GM23338 (cell line): ENCODE data around the gene PLD6. TPM values are rescaled to one million over a fixed set of nuclear protein-coding genes. Genes with fewer than 3 reads are reported as not detected.

Source experiments
- ATAC-seq: fragments of 200-7000 bp; cut with Tn5 transposase; 3 replicates; pipeline ENCODE4 v1.9.1; 2020
- DNase-seq: peaks from one replicate; pipeline ENCODE4 v3.0.0-alpha.2; 2015; ENCODE audit warnings: low spot score
- H2AFZ ChIP-seq: fragments of 200-600 bp; sonication (generic); 2 replicates; pipeline ENCODE4 v1.8.0; 2016; ENCODE audit warnings: antibody characterized with exemption, mild to moderate bottlenecking, moderate library complexity
- H3F3A ChIP-seq: fragments of 200-600 bp; sonication (generic); replicated peaks from 2 replicates; pipeline ENCODE4 v1.8.0; 2017; ENCODE audit warnings: antibody characterized with exemption, mixed run types, low read depth
- H3K27ac ChIP-seq: fragments of 200-600 bp; sonication (generic); 2 replicates; pipeline ENCODE4 v1.6.1; 2016; ENCODE audit warnings: low read depth
- H3K27me3 ChIP-seq: fragments of 200-600 bp; sonication (generic); 2 replicates; pipeline ENCODE4 v1.8.0; 2016; ENCODE audit warnings: mild to moderate bottlenecking, mixed run types, moderate library complexity; ENCODE audit not compliant: insufficient read depth
- H3K36me3 ChIP-seq: fragments of 200-600 bp; sonication (generic); 2 replicates; pipeline ENCODE4 v1.8.0; 2016; ENCODE audit warnings: mild to moderate bottlenecking; ENCODE audit not compliant: insufficient read depth
- H3K4me1 ChIP-seq: fragments of 200-600 bp; sonication (generic); 2 replicates; pipeline ENCODE4 v1.8.0; 2016; ENCODE audit warnings: mild to moderate bottlenecking, moderate library complexity; ENCODE audit not compliant: insufficient read depth
- H3K4me2 ChIP-seq: fragments of 200-600 bp; sonication (generic); 2 replicates; pipeline ENCODE4 v1.7.1; 2017; ENCODE audit warnings: mixed run types
- H3K4me3 ChIP-seq: fragments of 200-600 bp; sonication (generic); 2 replicates; pipeline ENCODE4 v1.6.1; 2016; ENCODE audit warnings: mixed run types
- H3K79me2 ChIP-seq: fragments of 200-600 bp; sonication (generic); replicated peaks from 2 replicates; pipeline ENCODE4 v1.8.0; 2017; ENCODE audit warnings: mild to moderate bottlenecking; ENCODE audit not compliant: insufficient read depth
- H3K9me2 ChIP-seq: fragments of 200-600 bp; sonication (generic); 2 replicates; pipeline ENCODE4 v1.8.0; 2017; ENCODE audit not compliant: insufficient read depth
- H4K20me1 ChIP-seq: fragments of 200-600 bp; sonication (generic); replicated peaks from 2 replicates; pipeline ENCODE4 v1.8.0; 2017; ENCODE audit warnings: mild to moderate bottlenecking; ENCODE audit not compliant: insufficient read depth
- H3K27ac Mint-ChIP-seq: 2 replicates; pipeline ENCODE4 v1.8.0; 2020; ENCODE audit warnings: inconsistent platforms, mild to moderate bottlenecking, moderate library complexity, mixed read lengths
- H3K27me3 Mint-ChIP-seq: 3 replicates; pipeline ENCODE4 v1.8.0; 2022; ENCODE audit warnings: low read depth, mild to moderate bottlenecking, moderate library complexity, mixed read lengths, inconsistent platforms; ENCODE audit not compliant: insufficient read depth, poor library complexity
- H3K36me3 Mint-ChIP-seq: 3 replicates; pipeline ENCODE4 v1.8.0; 2021; ENCODE audit warnings: low read depth, mild to moderate bottlenecking, inconsistent platforms, moderate library complexity, mixed read lengths
- H3K4me1 Mint-ChIP-seq: 3 replicates; pipeline ENCODE4 v1.8.0; 2020; ENCODE audit warnings: mild to moderate bottlenecking, inconsistent platforms, mixed read lengths
- H3K4me3 Mint-ChIP-seq: 3 replicates; pipeline ENCODE4 v1.8.0; 2021; ENCODE audit warnings: moderate library complexity, mild to moderate bottlenecking, inconsistent platforms, mixed read lengths
- H3K9me3 Mint-ChIP-seq: 3 replicates; pipeline ENCODE4 v1.8.0; 2020; ENCODE audit warnings: moderate library complexity, mild to moderate bottlenecking, inconsistent platforms, mixed read lengths
- EZH2 ChIP-seq: fragments of 200-600 bp; sonication (generic); IDR thresholded peaks from one replicate; pipeline ENCODE4 v1.8.0; 2017; ENCODE audit warnings: antibody characterized with exemption, mild to moderate bottlenecking, low read depth; ENCODE audit not compliant: unreplicated experiment
- EZH2phosphoT487 ChIP-seq: fragments of 200-600 bp; sonication (generic); IDR thresholded peaks from one replicate; pipeline ENCODE4 v1.8.1; 2018; ENCODE audit warnings: antibody characterized with exemption; ENCODE audit not compliant: unreplicated experiment
- JUNB ChIP-seq: IDR thresholded peaks from one replicate; pipeline ENCODE4 v1.6.1; 2016; ENCODE audit warnings: antibody characterized with exemption; ENCODE audit not compliant: unreplicated experiment
- NANOG ChIP-seq: IDR thresholded peaks from 2 replicates; pipeline ENCODE4 v1.6.1; 2016; ENCODE audit warnings: antibody characterized with exemption, borderline replicate concordance
- POLR2AphosphoS5 ChIP-seq: IDR thresholded peaks from 2 replicates; pipeline ENCODE4 v1.6.1; 2016; ENCODE audit warnings: antibody characterized with exemption, low read depth
- STAT1 ChIP-seq: IDR thresholded peaks from one replicate; pipeline ENCODE4 v1.6.1; 2016; ENCODE audit warnings: antibody characterized with exemption; ENCODE audit not compliant: unreplicated experiment
- ZNF114 ChIP-seq: fragments of 250-450 bp; sonication (Bioruptor Pico); IDR thresholded peaks from 2 replicates; pipeline ENCODE4 v1.5.0; 2020; ENCODE audit warnings: mild to moderate bottlenecking, moderate library complexity
- ZNF331 ChIP-seq: fragments of 250-450 bp; sonication (Bioruptor Pico); IDR thresholded peaks from 2 replicates; pipeline ENCODE4 v1.5.0; 2020; ENCODE audit warnings: low read depth, mild to moderate bottlenecking, moderate library complexity
- polyA plus RNA-seq: library from polyadenylated mRNA; unstranded; fragments of >200 nt; fragmentation: Nextera tagmentation; extraction: Ambion mirVana; gene quantifications from 2 replicates; pipeline ENCODE4 v1.2.1, GENCODE V29; 2016
- total RNA-seq: library from RNA; depleted of rRNA; stranded (reverse); fragments of >200 nt; shearing (Covaris generic); gene quantifications from 2 replicates; pipeline ENCODE4 v1.2.3, GENCODE V29; 2014
- TF ChIP-seq, protein P1 (sequence below): fragments of 250-450 bp; sonication (Bioruptor Pico); IDR thresholded peaks from 2 replicates; pipeline ENCODE4 v1.5.0; 2020; ENCODE audit warnings: mild to moderate bottlenecking, moderate library complexity
- TF ChIP-seq, protein P2 (sequence below): IDR thresholded peaks from one replicate; pipeline ENCODE4 v1.6.1; 2018; ENCODE audit warnings: antibody characterized with exemption; ENCODE audit not compliant: unreplicated experiment
- TF ChIP-seq, protein P3 (sequence below), 2 experiments: fragments of 200-600 bp in 1 of 2; sonication (generic) in 1 of 2; conservative IDR thresholded peaks; 2 replicates each; pipeline versions ENCODE4 v1.5.1 to v1.6.1; 2016 to 2017; ENCODE audit warnings: antibody characterized with exemption in 2 of 2, low read depth in 2 of 2, mild to moderate bottlenecking in 2 of 2, moderate library complexity in 1 of 2

The PLD6 gene
- total and polyA plus RNA-seq, 2 experiments from 2014 or later, result not detected

DNA sequence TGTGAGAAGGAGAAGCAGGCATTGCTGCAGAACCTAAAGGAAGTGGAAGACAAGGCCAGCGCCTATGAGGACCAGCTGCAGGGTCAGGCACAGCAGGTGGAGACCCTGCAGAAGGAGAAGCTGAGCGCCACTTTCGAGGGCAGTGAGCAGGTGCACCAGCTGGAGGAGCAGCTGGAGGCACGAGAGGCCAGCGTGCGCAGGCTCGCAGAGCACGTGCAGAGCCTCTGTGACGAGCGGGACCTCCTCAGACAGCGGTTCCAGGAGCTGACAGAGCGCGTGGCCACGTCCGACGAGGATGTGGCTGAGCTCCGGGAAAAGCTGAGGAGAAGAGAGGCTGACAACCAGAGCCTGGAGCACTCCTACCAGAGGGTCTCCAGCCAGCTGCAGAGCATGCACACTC lies 41.5 kb downstream of the PLD6 start:
- H3K9me2 ChIP-seq, result no peaks in the 10 kb centered on the region
- no peak overlapping the region for H3K4me3 ChIP-seq
- Mint-ChIP-seq H3K4me1 (no peaks in the 10 kb centered on the region), H3K27ac (peak overlapping the region; percentile 39; the same call in 1 of the 2 replicates), H3K36me3 (peaks cover 33% of the 10 kb centered on the region), H3K9me3 (no peaks in the 10 kb centered on the region), H3K27me3 (peaks cover 16% of the 10 kb centered on the region), H3K4me3 (no peak overlapping the region)
- no peaks in the 10 kb centered on the region for H3K79me2 ChIP-seq
- H3K36me3 ChIP-seq, result peaks cover 4% of the 10 kb centered on the region; the same call in 1 of the 2 replicates
- H3K4me1 ChIP-seq, result no peaks in the 10 kb centered on the region
- no peak for DNase-seq
- no peak for ATAC-seq
- H3K27me3 ChIP-seq, result no peaks in the 10 kb centered on the region
- TF ChIP-seq NANOG (no peak), POLR2AphosphoS5 (no peak), JUNB (no peak), ZNF114 (no peak), ZNF331 (no peak), EZH2phosphoT487 (no peak), STAT1 (no peak), EZH2 (no peak)
- TF ChIP-seq, protein P1, sequence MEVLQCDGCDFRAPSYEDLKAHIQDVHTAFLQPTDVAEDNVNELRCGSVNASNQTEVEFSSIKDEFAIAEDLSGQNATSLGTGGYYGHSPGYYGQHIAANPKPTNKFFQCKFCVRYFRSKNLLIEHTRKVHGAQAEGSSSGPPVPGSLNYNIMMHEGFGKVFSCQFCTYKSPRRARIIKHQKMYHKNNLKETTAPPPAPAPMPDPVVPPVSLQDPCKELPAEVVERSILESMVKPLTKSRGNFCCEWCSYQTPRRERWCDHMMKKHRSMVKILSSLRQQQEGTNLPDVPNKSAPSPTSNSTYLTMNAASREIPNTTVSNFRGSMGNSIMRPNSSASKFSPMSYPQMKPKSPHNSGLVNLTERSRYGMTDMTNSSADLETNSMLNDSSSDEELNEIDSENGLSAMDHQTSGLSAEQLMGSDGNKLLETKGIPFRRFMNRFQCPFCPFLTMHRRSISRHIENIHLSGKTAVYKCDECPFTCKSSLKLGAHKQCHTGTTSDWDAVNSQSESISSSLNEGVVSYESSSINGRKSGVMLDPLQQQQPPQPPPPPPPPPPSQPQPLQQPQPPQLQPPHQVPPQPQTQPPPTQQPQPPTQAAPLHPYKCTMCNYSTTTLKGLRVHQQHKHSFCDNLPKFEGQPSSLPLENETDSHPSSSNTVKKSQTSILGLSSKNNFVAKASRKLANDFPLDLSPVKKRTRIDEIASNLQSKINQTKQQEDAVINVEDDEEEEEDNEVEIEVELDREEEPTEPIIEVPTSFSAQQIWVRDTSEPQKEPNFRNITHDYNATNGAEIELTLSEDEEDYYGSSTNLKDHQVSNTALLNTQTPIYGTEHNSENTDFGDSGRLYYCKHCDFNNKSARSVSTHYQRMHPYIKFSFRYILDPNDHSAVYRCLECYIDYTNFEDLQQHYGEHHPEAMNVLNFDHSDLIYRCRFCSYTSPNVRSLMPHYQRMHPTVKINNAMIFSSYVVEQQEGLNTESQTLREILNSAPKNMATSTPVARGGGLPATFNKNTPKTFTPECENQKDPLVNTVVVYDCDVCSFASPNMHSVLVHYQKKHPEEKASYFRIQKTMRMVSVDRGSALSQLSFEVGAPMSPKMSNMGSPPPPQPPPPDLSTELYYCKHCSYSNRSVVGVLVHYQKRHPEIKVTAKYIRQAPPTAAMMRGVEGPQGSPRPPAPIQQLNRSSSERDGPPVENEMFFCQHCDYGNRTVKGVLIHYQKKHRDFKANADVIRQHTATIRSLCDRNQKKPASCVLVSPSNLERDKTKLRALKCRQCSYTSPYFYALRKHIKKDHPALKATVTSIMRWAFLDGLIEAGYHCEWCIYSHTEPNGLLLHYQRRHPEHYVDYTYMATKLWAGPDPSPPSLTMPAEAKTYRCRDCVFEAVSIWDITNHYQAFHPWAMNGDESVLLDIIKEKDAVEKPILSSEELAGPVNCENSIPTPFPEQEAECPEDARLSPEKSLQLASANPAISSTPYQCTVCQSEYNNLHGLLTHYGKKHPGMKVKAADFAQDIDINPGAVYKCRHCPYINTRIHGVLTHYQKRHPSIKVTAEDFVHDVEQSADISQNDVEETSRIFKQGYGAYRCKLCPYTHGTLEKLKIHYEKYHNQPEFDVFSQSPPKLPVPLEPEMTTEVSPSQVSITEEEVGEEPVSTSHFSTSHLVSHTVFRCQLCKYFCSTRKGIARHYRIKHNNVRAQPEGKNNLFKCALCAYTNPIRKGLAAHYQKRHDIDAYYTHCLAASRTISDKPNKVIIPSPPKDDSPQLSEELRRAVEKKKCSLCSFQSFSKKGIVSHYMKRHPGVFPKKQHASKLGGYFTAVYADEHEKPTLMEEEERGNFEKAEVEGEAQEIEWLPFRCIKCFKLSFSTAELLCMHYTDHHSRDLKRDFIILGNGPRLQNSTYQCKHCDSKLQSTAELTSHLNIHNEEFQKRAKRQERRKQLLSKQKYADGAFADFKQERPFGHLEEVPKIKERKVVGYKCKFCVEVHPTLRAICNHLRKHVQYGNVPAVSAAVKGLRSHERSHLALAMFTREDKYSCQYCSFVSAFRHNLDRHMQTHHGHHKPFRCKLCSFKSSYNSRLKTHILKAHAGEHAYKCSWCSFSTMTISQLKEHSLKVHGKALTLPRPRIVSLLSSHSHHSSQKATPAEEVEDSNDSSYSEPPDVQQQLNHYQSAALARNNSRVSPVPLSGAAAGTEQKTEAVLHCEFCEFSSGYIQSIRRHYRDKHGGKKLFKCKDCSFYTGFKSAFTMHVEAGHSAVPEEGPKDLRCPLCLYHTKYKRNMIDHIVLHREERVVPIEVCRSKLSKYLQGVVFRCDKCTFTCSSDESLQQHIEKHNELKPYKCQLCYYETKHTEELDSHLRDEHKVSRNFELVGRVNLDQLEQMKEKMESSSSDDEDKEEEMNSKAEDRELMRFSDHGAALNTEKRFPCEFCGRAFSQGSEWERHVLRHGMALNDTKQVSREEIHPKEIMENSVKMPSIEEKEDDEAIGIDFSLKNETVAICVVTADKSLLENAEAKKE, result no peak
- TF ChIP-seq, protein P2, sequence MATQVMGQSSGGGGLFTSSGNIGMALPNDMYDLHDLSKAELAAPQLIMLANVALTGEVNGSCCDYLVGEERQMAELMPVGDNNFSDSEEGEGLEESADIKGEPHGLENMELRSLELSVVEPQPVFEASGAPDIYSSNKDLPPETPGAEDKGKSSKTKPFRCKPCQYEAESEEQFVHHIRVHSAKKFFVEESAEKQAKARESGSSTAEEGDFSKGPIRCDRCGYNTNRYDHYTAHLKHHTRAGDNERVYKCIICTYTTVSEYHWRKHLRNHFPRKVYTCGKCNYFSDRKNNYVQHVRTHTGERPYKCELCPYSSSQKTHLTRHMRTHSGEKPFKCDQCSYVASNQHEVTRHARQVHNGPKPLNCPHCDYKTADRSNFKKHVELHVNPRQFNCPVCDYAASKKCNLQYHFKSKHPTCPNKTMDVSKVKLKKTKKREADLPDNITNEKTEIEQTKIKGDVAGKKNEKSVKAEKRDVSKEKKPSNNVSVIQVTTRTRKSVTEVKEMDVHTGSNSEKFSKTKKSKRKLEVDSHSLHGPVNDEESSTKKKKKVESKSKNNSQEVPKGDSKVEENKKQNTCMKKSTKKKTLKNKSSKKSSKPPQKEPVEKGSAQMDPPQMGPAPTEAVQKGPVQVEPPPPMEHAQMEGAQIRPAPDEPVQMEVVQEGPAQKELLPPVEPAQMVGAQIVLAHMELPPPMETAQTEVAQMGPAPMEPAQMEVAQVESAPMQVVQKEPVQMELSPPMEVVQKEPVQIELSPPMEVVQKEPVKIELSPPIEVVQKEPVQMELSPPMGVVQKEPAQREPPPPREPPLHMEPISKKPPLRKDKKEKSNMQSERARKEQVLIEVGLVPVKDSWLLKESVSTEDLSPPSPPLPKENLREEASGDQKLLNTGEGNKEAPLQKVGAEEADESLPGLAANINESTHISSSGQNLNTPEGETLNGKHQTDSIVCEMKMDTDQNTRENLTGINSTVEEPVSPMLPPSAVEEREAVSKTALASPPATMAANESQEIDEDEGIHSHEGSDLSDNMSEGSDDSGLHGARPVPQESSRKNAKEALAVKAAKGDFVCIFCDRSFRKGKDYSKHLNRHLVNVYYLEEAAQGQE, result no peak
- TF ChIP-seq, protein P3, sequence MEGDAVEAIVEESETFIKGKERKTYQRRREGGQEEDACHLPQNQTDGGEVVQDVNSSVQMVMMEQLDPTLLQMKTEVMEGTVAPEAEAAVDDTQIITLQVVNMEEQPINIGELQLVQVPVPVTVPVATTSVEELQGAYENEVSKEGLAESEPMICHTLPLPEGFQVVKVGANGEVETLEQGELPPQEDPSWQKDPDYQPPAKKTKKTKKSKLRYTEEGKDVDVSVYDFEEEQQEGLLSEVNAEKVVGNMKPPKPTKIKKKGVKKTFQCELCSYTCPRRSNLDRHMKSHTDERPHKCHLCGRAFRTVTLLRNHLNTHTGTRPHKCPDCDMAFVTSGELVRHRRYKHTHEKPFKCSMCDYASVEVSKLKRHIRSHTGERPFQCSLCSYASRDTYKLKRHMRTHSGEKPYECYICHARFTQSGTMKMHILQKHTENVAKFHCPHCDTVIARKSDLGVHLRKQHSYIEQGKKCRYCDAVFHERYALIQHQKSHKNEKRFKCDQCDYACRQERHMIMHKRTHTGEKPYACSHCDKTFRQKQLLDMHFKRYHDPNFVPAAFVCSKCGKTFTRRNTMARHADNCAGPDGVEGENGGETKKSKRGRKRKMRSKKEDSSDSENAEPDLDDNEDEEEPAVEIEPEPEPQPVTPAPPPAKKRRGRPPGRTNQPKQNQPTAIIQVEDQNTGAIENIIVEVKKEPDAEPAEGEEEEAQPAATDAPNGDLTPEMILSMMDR (conservative IDR thresholded peaks at IDR 0.05; ENCODE audit: low read depth in 2 of 2), result no peak
- H3K4me2 ChIP-seq, result no peak overlapping the region
- H4K20me1 ChIP-seq, result no peaks in the 10 kb centered on the region
- H2AFZ ChIP-seq, result no peak overlapping the region
- no peaks in the 10 kb centered on the region for H3F3A ChIP-seq
- no peak overlapping the region for H3K27ac ChIP-seq
